ENCODE results near the gene KANSL1. TPM values are rescaled to one million over a fixed set of nuclear protein-coding genes. Genes with fewer than 3 reads are reported as not detected.

The KANSL1 gene
- total RNA-seq, 1 experiment from 2014 or later, result 15.2 TPM

- Histone ChIP-seq H3K9me3 (no peaks in the 10 kb centered on the region), H3K36me3 (peaks cover 93% of the 10 kb centered on the region), H3K27me3 (no peaks in the 10 kb centered on the region), H3K4me3 (no peak overlapping the region)
- no peak for DNase-seq
Measured at GRCh38 chr17:46036491-46036890, 156.7 kb downstream of the KANSL1 start.

GRCh38 chr17:46035112-46035818 lies 158.0 kb downstream of the KANSL1 start:
- no peak for DNase-seq
- Histone ChIP-seq H3K36me3 (peaks cover 91% of the 10 kb centered on the region), H3K9me3 (no peaks in the 10 kb centered on the region), H3K27me3 (no peaks in the 10 kb centered on the region), H3K4me3 (no peak overlapping the region)

GRCh38 chr17:46033392-46033791 lies 159.8 kb downstream of the KANSL1 start:
- DNase-seq, result no peak
- Histone ChIP-seq H3K27me3 (no peaks in the 10 kb centered on the region), H3K4me3 (no peak overlapping the region), H3K9me3 (no peaks in the 10 kb centered on the region), H3K36me3 (peaks cover 83% of the 10 kb centered on the region)

GRCh38 chr17:46032909-46033308 lies 160.3 kb downstream of the KANSL1 start:
- no peak overlapping the region for H3K4me3 ChIP-seq
- no peaks in the 10 kb centered on the region for H3K27me3 ChIP-seq
- no peak for DNase-seq
- peaks cover 82% of the 10 kb centered on the region for H3K36me3 ChIP-seq
- H3K9me3 ChIP-seq, result no peaks in the 10 kb centered on the region

- Histone ChIP-seq H3K4me3 (no peak overlapping the region), H3K9me3 (no peaks in the 10 kb centered on the region), H3K36me3 (peaks cover 82% of the 10 kb centered on the region), H3K27me3 (no peaks in the 10 kb centered on the region)
- no peak for DNase-seq
Measured at GRCh38 chr17:46031920-46032319, 161.3 kb downstream of the KANSL1 start.

GRCh38 chr17:46031440-46031839 lies 161.8 kb downstream of the KANSL1 start:
- no peak for DNase-seq
- Histone ChIP-seq H3K9me3 (no peaks in the 10 kb centered on the region), H3K4me3 (no peak overlapping the region), H3K36me3 (peaks cover 81% of the 10 kb centered on the region), H3K27me3 (no peaks in the 10 kb centered on the region)

- DNase-seq, result no peak
- H3K27me3 ChIP-seq, result no peaks in the 10 kb centered on the region
- no peaks in the 10 kb centered on the region for H3K9me3 ChIP-seq
- no peak overlapping the region for H3K4me3 ChIP-seq
- peaks cover 76% of the 10 kb centered on the region for H3K36me3 ChIP-seq
Measured at GRCh38 chr17:46030752-46031151, 162.5 kb downstream of the KANSL1 start.

GRCh38 chr17:46029627-46030026 lies 163.6 kb downstream of the KANSL1 start:
- H3K36me3 ChIP-seq, result peaks cover 67% of the 10 kb centered on the region

GRCh38 chr17:46028981-46029565 lies 164.2 kb downstream of the KANSL1 start:
- Histone ChIP-seq H3K9me3 (no peaks in the 10 kb centered on the region), H3K27me3 (no peaks in the 10 kb centered on the region), H3K36me3 (peaks cover 61% of the 10 kb centered on the region), H3K4me3 (no peak overlapping the region)
- DNase-seq, result no peak

More at GRCh38 chr17:46029627-46030026, 163.6 kb downstream of the KANSL1 start:
- Histone ChIP-seq H3K9me3 (no peaks in the 10 kb centered on the region), H3K4me3 (no peak overlapping the region), H3K27me3 (no peaks in the 10 kb centered on the region)
- no peak for DNase-seq

- Histone ChIP-seq H3K36me3 (peaks cover 54% of the 10 kb centered on the region), H3K4me3 (no peak overlapping the region), H3K9me3 (no peaks in the 10 kb centered on the region), H3K27me3 (no peaks in the 10 kb centered on the region)
- no peak for DNase-seq
Measured at GRCh38 chr17:46028374-46028773, 164.9 kb downstream of the KANSL1 start.

GRCh38 chr17:46027976-46028325 lies 165.3 kb downstream of the KANSL1 start:
- H3K36me3 ChIP-seq, result peaks cover 54% of the 10 kb centered on the region
- H3K9me3 ChIP-seq, result no peaks in the 10 kb centered on the region
- H3K4me3 ChIP-seq, result no peak overlapping the region
- no peaks in the 10 kb centered on the region for H3K27me3 ChIP-seq
- DNase-seq, result no peak

GRCh38 chr17:46027048-46027975 lies 165.9 kb downstream of the KANSL1 start:
- Histone ChIP-seq H3K4me3 (no peak overlapping the region), H3K9me3 (no peaks in the 10 kb centered on the region), H3K27me3 (no peaks in the 10 kb centered on the region), H3K36me3 (peaks cover 51% of the 10 kb centered on the region)
- DNase-seq, result no peak

GRCh38 chr17:46026166-46027047 lies 166.8 kb downstream of the KANSL1 start:
- no peak for DNase-seq
- peaks cover 49% of the 10 kb centered on the region for H3K36me3 ChIP-seq
- H3K4me3 ChIP-seq, result no peak overlapping the region
- H3K27me3 ChIP-seq, result no peaks in the 10 kb centered on the region
- no peaks in the 10 kb centered on the region for H3K9me3 ChIP-seq

- no peak for DNase-seq
- no peak overlapping the region for H3K4me3 ChIP-seq
- peaks cover 44% of the 10 kb centered on the region for H3K36me3 ChIP-seq
- H3K9me3 ChIP-seq, result no peaks in the 10 kb centered on the region
- H3K27me3 ChIP-seq, result no peaks in the 10 kb centered on the region
Measured at GRCh38 chr17:46025510-46026165, 167.6 kb downstream of the KANSL1 start.

GRCh38 chr17:46025060-46025459 lies 168.2 kb downstream of the KANSL1 start:
- Histone ChIP-seq H3K36me3 (peaks cover 38% of the 10 kb centered on the region), H3K4me3 (no peak overlapping the region), H3K9me3 (no peaks in the 10 kb centered on the region), H3K27me3 (no peaks in the 10 kb centered on the region)
- DNase-seq, result no peak

- Histone ChIP-seq H3K9me3 (no peaks in the 10 kb centered on the region), H3K27me3 (no peaks in the 10 kb centered on the region), H3K4me3 (no peak overlapping the region), H3K36me3 (peaks cover 36% of the 10 kb centered on the region)
- no peak for DNase-seq
Measured at GRCh38 chr17:46024590-46024989, 168.6 kb downstream of the KANSL1 start.
